Measurements from ENCODE around the gene ARNT2.

DNA sequence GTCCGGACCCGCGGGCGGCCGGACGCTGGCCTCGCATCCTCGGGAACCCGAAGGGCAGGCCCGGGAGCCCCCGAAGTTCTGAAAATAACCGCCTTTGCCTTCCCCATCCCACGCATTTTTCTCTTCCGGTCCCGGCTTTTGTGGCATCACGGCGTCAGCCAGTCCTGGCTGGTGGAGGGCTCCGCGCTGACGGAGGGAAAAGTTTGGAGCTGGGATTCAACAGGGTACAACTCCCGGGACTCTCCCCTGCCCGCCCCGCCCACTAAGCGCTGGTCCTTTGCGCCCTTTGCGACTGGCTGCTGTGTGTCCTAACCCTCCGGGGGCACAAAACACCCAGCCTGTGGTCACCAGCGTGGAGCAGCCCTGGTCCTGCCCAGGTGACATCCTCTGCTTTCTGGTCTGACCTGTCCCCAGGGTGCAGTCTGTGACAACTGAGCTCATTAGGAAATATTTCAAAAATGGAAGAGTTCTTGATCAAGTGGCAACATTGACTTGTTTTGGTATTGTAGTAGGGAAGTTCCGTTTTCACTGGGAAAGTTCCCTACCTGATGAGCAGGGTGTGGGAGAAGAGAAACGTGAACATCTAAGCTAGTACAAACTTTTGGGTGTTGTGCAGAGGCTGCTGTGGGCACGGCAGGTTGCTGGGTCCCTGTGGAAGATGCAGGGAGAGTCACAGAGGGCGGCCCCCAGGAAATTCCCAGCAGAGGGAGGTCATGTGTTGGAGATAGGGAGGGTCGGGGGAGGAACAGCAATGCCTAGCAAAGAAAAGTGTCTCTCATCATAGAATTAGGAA, 775 bp downstream of the ARNT2 start:
- TF ChIP-seq, protein P1, sequence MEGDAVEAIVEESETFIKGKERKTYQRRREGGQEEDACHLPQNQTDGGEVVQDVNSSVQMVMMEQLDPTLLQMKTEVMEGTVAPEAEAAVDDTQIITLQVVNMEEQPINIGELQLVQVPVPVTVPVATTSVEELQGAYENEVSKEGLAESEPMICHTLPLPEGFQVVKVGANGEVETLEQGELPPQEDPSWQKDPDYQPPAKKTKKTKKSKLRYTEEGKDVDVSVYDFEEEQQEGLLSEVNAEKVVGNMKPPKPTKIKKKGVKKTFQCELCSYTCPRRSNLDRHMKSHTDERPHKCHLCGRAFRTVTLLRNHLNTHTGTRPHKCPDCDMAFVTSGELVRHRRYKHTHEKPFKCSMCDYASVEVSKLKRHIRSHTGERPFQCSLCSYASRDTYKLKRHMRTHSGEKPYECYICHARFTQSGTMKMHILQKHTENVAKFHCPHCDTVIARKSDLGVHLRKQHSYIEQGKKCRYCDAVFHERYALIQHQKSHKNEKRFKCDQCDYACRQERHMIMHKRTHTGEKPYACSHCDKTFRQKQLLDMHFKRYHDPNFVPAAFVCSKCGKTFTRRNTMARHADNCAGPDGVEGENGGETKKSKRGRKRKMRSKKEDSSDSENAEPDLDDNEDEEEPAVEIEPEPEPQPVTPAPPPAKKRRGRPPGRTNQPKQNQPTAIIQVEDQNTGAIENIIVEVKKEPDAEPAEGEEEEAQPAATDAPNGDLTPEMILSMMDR (IDR thresholded peaks at IDR 0.05), result no peak
- no peak for TF ChIP-seq ZFX (IDR thresholded peaks at IDR 0.05; ENCODE audit: borderline replicate concordance)

Measured in 22Rv1 (cell line).